Stimulated activated CD8-positive, alpha-beta memory T cell treated with anti-CD3 and anti-CD28 coated beads, Interleukin-2, amount 100 ng/mL, for 48 hours (primary cell): Measurements from ENCODE around the gene ELMOD3.
"Not testable (repeated sequence)": the region's sequence is repeated elsewhere in the genome, so short reads cannot be mapped to it uniquely, and the experiment has no call there.

Source experiments
- DNase-seq, 2 donors: peaks; one replicate each; pipeline ENCODE4 v3.0.0-alpha.2; 2020; ENCODE audit warnings: low read depth in 2 of 2

Gene ELMOD3

GRCh38 chr2:85329181-85329651 lies 25.4 kb upstream of the ELMOD3 start:
- DNase-seq = no peak

- DNase-seq = not testable (repeated sequence)
These were observed 24.9 kb upstream of the ELMOD3 start for GRCh38 chr2:85329701-85330100.

GRCh38 chr2:85330839-85331636 lies 23.5 kb upstream of the ELMOD3 start:
- DNase-seq = no peak

GRCh38 chr2:85333877-85334276 lies 20.7 kb upstream of the ELMOD3 start:
- not testable (repeated sequence) for DNase-seq

DNA sequence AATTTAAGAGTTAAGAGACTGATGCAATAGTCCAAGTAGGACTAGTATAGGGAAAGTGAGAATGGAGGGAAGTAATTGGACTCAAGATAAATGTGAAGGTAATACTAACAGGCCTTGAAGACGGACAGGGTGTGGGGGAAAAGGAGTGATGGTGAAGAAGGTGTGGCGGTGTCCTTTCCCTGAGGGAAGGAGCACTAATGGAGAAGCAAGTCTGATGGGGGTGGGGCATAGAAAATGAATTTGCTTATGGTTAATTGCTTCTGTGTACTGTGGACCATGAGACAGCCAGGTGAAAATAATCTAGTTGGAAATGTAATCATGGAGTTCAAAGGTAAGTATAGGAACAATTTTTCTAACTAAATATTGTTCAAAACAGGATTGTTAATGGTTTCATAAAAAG lies 19.6 kb upstream of the ELMOD3 start:
- no peak for DNase-seq

DNA sequence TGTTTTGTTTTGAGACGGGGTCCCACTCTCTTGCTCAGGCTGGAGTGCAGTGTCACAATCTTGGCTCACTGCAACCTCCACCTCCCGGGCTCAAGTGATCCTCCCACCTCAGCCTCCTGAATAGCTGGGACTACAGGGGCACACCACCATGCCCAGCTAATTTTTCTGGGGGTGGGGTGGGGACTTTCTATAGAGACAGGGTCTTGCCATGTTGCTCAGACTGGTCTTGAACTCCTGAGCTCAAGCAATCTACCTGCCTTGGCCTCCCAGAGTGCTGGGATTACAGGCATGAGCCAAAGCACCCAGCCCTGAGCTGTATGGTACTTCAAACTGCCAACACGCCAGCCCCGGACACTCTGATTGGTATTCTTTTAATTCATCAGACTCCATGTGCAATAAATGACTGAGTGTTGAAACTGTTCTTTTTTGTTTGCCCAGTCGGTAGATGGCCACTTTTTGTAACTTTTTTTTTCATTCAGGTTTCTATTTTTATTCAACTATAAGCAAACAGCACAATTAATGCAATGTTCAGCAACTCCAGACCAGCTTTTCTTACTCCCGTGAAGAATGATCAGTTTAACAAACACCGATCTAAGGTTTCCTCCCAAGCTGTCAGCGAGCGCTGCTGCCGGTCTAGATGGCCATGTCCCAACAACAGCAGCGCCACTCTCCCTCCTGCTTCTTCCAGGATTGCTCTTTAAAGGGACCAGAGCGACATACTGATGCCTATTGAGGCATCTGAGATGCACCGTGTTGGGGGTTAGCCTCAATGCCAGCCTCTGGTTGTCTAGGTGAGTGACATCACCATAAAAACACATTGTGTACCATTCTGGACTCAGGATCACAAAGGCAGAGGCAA lies 14.3 kb upstream of the ELMOD3 start:
- DNase-seq = no peak

- DNase-seq = no peak
These were observed 13.1 kb upstream of the ELMOD3 start for GRCh38 chr2:85341269-85342029.

GRCh38 chr2:85342156-85342555 lies 12.4 kb upstream of the ELMOD3 start:
- no peak for DNase-seq

GRCh38 chr2:85343207-85343895 lies 11.2 kb upstream of the ELMOD3 start:
- not testable (repeated sequence) for DNase-seq

DNA sequence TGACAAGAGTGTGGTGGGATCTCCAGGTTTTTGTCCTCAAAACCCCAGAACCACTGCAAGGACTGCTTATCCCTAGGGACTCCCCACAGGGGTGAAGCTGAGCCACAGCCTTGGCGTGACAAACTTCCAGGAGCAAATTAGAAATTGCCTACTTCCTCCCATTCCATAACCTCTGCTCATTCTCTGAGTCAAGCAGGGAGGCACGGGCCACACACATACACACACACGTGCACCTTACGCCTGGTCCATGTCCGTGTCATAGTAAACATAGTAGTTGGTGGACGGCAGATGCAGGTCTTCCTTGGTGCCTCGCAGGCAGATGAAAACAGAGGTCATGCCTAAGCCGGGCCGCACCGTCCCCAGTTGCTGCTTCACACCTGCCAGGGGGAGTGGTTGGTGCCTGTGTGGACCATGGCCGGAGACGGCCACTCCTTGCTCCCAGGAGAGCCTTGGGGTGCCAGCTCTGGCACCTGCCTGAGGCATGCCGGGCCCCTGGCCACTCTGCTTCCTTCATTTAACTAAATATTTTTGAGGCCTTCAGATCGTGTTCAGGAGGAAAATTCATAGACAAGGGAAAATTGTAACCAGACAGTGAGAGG lies 10.1 kb upstream of the ELMOD3 start:
- DNase-seq = no peak

DNA sequence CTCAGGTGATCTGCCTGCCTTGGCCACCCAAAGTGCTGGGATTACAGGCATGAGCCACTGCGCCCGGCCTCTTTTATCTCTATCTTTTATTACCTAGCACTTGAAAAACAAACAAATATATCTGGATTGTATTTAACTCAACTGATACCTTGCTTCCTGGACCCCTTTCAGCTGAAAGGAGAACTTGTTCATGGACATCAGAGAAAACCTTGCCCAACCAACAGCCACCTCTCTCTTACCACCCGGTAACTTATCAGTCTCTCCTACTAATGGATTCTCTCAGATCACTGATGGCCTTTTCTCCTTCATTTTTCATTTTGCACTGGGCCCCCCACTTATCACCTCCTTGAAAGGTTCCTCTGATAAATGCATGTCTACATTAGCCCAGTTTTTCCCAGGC lies 7.0 kb upstream of the ELMOD3 start:
- no peak for DNase-seq

GRCh38 chr2:85353876-85354285 lies 688 bp upstream of the ELMOD3 start:
- DNase-seq = no peak

GRCh38 chr2:85355073-85355410 lies 473 bp downstream of the ELMOD3 start:
- DNase-seq = no peak

DNA sequence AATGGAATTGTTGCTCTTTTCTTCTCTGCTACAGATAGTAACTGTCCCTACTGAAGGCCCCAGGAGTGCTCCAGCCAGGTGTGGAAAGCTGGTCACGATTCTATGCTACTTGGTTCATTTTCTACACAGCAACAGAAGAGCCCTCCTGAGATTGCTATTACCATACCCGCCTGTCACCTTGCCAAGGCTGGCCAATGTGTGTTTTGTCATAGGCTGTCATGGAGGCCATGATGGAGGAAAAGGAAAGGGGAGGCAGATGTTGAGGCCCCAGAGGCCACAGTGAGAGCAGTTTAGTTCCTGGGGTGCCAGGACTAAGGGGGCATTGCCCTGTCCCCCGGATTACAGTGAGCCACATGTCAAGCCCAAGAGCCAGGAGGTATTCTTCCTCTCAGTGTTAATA lies 952 bp downstream of the ELMOD3 start:
- no peak for DNase-seq

DNA sequence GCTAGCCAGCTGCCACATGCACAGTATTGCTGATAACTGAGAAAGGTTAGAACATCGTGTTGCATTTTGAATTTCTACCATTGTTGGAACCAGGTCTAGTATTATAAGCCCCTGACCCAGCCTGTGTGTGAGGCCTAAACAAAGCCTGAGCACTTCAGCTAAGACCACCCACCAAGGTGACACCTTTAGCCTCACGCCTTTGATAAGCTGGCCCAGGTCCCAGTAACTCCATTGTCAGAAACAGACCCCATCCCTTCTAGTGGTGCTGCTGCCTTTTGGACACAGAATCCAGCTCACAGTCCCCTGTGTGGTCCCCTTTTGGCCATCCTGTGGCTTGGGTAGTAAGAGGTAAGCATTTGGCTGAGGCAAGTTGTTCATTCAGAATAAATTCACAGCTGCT lies 1.6 kb downstream of the ELMOD3 start:
- DNase-seq = no peak

GRCh38 chr2:85357736-85358135 lies 3.2 kb downstream of the ELMOD3 start:
- DNase-seq = no peak

GRCh38 chr2:85362653-85363387 lies 8.3 kb downstream of the ELMOD3 start:
- not testable (repeated sequence) for DNase-seq

DNA sequence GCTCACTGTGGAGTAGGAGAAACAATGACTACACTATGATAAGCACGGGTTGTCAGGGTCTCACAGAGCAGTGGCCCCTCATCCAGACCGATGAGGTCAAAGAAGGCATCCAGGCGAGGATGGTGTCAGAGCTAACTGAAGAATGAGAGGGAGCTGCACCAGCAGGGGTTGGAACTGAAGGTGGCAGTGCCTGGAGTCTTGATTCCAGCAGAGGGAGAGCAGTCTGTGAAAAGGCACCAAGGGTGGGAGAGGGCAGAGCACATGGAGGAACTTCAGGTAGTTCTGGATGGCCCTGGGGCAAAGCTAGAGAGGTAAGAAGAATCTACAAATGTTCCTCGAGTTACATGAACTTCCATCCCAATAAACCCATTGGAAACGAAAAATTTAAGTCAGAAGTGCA lies 12.6 kb downstream of the ELMOD3 start:
- no peak for DNase-seq

DNA sequence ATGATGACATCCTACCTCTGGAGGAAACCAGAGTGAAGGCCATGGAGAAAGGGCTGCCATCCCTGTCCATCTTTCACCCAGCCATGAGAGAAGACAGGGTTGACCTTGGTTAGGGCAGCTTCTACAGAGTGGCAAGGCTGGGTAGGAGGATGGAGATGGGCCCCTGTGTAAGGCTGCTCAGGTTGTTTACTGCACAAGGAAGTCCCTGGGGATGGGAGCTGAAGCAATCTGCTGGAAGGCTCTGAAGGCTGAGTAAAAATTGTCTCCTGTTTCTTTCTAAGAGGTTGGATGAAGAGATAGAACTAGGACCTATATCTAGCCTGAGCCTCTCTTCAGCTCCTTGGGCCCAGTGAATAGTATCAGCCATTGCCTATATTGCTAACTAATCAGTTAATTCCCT lies 14.4 kb downstream of the ELMOD3 start:
- no peak for DNase-seq

GRCh38 chr2:85369500-85369899 lies 14.9 kb downstream of the ELMOD3 start:
- DNase-seq = no peak

DNA sequence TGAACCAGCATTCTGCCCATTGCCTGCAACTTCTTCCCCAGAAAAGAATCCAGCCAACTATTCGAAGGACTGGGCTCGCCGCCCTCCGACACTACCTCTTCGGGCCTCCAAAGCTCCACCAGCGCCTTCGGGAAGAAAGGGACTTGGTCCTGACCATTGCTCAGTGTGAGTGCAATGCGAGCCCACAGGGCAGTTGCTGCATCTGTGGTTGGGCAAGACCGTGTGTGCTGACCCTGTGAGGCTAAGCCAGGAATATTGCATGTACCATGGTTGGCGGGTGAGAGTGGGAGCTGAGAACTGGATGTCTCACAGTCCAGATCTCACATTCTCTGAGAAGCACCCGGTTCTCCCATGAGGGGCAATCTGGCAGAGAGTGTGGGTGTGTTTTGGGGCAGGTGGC lies 16.5 kb downstream of the ELMOD3 start:
- no peak for DNase-seq
